Right renal cortex interstitium (tissue), 3 donors: ENCODE results near the gene SRXN1. TPM values are rescaled to one million over a fixed set of nuclear protein-coding genes. Genes with fewer than 3 reads are reported as not detected.
"Not testable (repeated sequence)": the region's sequence is repeated elsewhere in the genome, so short reads cannot be mapped to it uniquely, and the experiment has no call there.

Source experiments
- DNase-seq, 3 donors: peaks; one replicate each; pipeline ENCODE4 v3.0.0-alpha.2; 2013; ENCODE audit warnings: low read depth in 3 of 3, low spot score in 2 of 3
- polyA plus RNA-seq, 3 donors: library from polyadenylated mRNA; unstranded; fragments of 120-200 nt; gene quantifications; one replicate each; pipeline ENCODE4 v1.2.1, GENCODE V29; 2013; ENCODE audit not compliant: insufficient read length in 3 of 3

SRXN1 gene
- 10 to 100 TPM; 13.2 to 14.4 (median 14.0) TPM for polyA plus RNA-seq

DNA sequence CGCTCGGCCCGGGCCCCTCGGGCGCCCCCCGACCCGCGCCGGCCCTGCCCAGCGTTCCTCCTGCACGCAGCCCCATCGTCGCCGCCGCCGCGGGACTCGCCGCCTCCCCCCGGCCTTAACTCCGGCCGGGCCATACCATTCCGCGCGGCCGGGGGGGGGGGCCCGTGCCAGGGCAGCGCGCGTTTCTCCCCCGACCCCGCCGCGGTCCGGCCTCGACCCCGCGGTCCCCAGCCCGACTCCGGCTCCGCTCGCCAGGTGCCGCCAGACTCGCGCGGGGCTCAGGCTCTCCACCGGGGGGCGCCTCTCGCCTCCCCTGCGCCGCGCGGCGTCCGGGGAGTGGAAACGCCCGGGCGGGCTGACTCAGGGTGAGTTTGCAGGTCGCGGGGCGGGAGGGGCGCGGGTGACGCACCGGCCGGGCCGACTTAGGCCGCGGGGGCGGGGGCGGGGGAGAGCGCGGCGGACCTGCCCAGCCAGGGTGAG is at the start of gene SRXN1:
SRXN1 (minus strand) TSS at position 91 of the 480 bp plus-strand sequence; CDS start at position 76, 15 bp downstream.
- DNase-seq: peak in 1 of 3 donors; percentile 54

DNA sequence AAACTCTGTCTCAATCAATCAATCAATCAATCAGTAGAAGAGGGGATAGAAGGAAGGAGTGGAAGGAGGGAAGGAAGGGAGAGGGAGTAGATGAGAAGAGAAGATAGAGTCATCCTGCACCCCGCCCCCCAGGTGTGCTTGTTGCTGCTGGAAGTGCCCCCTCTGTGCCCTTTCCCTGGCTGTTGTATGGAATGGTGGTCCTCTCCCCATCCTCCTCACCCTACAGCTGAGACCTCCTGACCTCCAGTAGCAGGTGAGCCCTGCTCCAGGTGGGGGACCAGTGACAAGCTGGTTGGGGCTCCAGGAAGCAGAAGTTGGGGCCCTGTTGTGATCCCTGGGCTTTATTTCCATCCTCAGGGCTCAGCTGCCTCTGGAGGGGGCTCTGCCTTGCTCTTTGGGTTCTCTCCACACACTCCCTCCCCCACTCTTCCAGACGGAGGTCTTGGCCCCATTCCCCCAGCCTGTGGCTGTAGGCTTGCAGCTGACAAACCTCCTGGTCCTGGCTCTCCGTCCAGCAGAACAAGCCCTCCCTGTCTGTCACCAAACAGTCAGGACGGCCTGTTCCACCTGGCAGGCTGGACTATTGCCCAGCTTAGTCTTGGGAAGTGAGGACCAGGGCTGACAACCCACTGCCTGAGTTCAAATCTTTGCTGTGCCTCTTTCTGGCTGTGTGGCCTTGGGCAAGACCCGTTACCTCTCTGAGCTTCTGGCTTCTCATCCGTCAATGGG is 48.6 kb upstream of the SRXN1 start:
- DNase-seq: no peak

DNA sequence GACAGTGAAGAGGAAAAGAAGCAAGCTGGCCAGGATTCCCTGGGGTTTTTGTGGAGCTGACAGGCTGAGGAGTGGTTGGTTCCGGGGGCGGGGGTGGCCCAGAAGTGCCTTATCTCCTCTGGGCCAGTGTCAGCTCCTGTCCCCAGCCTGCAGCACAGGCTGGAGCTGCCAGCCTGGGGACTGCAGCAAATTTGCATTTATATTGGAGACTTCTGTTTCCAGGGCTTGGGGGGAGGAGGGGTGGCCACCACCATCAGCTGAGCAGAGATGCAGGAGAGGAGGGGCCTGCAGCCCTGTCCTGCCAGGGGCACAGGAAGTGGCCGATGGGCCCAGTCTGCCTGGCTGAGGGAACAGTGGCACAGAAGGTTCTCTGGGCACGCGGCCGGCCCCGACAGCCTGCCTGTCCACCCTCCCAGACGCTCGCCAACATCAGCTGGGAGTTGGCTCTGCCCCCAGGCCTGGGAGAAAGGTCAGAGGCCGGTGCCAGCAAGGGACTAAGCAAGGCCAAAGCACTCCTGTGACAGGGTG is 46.9 kb upstream of the SRXN1 start:
- no peak for DNase-seq

DNA sequence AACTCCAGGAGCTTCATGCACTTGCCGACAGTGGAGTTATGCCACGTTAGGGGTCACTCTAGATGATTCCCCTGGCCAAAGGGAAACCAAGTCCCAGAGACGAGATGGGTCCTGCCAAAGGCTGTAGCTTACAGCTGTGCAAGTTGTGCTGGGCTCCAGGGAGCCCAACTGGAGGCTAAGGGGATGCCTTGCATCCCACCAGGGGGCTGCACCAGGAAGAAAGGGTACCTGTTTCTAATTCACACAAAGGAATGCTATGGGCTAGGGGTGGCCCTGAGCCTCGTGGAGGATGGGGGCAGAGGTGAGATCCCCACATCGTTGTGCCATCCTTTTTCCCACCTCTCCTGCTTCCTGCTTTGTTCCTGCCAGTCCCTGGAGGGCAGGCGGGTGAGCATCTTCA is 46.3 kb upstream of the SRXN1 start:
- DNase-seq: no peak

DNA sequence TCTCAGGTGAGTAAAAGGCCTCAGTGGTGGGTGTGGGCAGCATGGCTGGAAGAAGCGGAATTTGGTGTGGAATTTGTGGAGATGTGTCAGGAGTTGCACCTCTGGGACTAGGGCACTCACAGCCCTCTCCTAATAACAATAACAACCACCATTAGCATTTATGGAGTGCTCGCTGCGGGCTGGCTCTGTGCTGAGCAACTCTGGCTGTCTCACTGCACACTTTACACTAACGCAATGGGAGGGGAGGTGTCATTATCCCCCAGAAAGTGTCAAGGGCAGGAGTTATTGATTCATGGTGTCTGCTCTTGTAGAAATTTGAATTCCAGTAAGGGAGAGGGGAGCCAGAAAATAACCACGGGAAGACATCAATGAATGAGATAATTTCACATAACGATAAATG is 45.3 kb upstream of the SRXN1 start:
- no peak for DNase-seq

DNA sequence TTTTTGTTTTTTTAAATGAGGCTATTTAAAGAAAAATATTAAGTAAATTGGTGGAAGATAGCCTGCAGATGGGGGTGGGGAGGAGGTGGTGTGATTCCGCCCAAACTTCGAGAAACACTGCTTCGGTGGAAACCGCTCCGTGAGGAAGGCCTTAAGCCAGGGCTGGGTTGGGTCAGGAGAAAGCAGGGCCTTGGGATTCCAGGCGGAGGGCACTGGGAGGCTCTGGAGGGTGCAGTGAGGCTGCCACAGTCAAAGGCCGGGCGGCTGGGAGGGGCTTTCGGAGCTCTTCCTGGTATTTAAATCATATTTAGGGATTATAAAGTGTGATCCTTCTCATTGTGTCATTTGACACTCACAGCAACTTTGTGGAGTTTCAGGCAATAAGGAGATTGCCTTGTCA is 44.8 kb upstream of the SRXN1 start:
- no peak for DNase-seq

DNA sequence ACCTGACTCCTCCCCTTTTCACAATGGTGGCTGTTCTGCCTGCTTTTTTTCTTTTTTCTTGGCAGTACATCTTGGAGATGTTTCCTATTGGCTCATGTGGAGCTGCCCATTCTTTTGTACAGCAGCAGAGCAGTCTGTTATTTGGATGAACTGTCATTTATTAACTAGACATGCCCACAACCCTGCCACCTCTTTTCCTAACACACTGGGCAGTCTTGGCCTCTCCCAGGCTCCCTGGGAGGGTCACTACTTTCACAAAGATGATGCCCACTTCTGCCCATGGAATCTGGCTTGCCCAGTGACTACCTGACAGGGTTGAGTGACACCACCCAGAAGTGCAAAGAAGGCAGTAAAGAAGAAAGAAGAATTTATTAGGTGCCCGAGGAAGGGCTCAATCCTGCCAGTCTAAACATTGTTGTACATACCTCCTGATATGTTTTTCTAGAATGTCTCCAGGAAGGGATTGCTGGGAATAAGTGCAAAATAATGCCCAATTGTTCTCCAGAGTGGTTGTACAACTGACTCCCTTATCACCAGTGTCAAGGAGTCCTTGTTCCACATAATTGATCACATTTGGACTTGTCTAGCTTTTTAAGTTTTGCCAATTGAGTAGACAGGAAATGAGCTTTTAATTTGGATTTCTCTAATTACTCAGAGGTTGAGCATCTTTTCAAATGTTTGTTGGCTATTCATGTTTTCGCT is 42.3 kb upstream of the SRXN1 start:
- DNase-seq: no peak

DNA sequence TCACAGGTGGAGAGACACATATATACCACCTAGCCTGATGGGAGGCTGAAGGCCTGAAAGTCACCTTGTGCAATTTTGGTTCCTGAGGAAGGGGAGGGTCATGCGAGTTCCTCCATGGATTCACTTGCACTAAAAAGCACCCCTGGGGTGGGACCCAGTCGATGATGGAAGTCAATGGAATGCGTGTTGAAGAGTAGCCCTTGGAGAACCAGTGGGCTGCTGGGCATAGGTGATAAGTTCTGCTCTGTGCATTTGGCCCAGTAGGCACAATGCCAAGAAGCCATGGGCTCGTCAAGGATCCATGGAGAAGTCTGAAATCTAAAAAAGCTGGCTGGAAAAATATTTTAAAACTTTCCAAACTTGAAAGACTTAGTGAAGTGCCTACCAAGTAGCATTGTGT is 41.5 kb upstream of the SRXN1 start:
- no peak for DNase-seq

DNA sequence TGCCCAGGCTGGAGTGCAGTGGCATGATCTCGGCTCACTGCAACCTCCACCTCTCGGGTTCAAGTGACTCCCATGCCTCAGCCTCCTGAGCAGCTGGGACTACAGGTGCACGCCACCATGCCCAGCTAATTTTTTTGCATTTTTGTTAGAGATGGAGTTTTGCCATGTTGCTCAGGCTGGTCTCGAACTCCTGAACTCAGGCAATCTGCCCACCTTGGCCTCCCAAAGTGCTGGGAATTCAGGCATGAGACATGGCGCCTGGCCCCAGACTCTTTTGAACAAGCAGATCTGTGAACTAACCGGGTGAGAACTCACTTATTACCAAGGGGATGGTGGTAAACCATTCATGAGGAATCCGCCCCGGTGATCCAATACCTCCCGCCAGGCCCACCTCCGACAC is 40.8 kb upstream of the SRXN1 start:
- not testable (repeated sequence) for DNase-seq

DNA sequence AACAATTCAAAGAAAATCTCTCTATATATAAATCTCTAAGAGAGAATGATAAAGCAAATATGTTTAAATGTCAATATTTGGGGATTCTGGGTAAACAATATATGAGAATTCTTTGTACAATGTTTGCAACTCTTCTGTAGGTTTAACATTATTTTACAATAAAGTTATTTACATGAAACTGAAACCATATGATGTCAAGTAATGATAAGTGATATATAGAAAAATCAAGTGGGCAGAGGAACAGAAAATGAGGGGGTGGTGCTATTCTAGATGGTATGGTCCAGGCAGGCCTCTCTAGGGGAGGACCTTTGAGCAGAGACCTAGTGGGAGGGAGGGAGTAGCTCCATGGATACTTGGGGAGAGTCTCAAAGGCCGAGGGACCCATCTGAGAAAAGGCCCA is 39.0 kb upstream of the SRXN1 start:
- DNase-seq: no peak

DNA sequence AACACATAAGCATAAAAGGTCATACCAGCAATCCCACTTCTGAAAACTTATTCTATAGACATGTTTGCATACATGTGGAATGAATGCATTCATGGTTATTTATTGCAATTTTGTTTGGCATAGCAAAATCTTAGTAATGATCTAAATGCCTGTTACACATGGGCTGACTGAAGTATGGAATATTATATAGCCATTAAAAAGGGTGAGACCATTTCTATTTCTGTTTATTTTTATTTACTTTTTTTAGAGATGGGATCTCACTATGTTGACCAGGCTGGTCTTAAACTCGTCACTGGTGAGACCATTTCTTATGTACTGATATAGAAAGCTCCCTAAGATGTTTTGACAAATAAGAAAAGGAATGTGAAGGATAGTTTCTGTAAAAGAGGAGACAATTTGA is 36.9 kb upstream of the SRXN1 start:
- DNase-seq: no peak

DNA sequence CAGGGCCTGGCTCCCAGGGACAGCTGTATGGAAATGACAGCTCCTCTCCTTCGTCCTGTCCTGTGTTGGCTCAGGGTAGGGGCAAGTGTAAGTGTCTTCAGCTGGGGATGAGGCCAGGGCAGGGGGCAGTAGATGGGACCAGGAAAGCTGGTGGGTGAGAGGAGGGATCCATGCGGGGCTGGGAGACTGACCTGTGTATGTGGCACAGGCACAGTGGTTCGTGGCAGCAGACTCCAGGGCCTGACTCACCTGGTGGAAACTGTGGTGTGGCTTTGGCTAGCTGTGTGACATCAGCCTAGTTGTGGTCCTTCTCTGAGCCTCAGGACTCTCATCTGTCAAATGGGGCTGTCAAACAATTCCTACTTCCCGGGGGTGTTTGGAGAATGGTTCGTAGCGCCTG is 36.3 kb upstream of the SRXN1 start:
- no peak for DNase-seq

DNA sequence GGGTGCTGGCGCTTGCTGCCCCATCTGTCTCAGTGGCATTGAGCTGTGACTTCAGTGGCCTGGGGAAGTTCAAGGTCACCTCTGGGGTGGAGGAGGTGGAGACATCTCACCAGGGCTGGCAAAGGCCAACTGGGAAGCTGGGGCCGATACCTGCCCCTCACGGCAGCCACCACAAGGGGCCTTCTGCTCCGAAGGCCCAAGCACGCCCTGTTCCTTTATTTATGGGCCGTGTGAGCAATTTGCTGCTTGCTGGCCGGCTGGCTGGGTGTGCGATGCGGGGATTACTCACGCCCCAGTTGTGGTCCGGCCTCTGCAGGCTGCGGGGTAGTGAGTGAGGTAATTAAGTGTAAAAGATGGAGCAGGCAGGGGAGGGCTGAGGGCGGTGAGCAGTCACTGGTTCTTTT is 35.8 kb upstream of the SRXN1 start:
- no peak for DNase-seq

DNA sequence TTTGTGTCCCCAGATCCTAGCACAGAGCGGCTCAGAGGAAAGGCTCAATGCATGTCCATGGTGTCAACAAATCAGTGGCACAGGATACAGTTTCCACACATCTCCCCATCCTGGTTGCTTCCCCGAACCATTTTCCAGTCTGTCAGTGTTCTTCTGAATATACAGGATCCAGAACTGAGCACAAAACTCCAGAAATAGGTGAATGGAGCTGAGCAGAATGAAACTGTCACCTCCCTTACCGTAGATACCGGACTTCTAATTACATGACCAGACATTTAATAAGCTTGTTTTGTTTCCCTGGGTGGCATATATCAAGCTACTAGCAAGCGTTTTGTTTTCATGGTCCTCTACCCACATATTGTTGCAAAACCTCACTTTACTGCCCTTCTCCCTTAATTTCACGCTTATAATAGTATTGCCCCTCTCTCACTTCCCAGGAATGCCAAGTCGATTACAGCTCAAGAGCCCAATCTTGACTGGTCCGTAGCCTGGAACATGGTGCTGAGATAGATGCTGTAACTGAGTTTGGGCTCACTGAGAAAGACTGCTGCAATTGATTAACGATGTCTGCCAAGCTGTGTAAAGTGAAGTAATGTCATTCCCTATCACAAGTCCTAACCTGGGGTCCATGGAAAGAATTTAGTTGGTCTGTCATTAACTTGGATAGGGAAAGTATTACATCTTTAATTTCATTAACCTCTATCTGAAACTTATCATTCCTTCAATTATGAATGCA is 34.6 kb upstream of the SRXN1 start:
- no peak for DNase-seq

DNA sequence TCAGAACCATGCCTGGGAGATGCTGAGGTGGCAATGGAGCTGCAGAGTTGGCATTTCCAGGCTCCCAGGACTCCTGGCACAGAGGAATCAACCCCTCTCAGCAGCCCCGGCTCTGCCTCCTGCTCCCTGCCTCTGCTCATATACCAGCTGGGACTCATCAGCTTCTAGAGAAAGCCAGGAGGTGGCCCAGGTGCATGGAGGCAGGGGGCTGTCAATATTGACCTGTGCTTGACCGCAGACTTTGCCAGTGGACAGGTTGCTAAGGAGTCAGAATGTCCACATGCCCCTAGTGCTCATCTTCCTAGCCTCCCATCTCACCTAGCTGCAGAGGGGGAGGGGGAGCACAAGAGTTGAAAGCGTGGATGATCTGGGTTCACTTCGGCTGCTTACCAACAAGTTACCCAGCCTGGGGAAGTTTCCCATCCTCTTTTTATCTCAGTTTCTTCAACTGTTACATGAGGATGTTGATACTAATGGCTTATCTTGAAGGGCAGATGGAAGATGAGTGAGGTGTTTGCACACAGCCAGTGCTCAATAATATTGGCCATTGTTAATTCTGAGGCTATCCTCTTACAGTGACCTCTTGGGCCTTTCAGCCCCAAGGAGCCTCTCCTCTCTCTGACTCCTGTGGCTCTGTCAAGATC is 31.8 kb upstream of the SRXN1 start:
- no peak for DNase-seq

DNA sequence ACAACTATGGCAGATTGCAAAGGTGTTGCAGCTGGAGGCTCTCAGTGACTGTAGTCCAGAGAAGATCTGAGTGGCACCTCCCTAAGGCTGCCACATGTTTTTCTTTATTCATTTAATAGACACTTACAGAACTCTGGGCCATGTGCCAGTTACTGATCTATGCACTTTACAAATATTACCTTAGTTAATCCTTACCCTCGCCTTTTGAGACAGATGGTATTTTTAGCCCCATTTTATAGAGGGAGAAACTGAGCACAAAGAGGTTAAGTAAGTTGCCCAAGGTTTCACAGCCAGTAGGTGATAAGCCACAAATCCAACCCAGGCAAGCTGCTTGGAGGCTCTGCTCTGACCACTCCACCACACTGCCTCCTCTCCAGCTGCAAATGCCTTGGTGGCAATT is 29.1 kb upstream of the SRXN1 start:
- DNase-seq: no peak

DNA sequence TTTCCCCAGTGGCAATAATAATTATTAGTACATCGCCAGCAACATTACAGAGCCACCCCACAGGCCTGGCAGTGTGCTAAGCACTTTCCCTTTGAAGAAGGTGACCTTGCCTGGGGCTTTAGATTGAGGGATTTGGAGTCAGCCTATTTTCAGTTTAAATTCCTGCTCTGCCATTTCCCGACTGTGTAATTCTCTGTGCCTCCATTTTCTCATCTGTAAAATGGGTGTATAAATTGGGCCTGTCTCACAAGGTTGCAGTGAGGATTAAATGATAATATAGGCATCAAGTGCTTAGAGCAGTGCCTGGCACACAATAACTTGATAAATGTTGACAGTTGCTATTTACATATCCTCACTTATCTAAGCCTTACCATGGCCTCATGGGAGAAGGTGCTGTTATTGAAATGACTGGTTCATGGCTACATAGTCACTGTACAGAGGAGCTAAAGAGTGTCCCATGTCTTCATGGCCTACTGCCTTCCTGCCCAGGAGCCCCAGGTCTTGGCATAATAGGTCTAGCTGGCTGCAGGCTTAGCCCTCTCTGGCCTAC is 27.7 kb upstream of the SRXN1 start:
- DNase-seq: no peak

DNA sequence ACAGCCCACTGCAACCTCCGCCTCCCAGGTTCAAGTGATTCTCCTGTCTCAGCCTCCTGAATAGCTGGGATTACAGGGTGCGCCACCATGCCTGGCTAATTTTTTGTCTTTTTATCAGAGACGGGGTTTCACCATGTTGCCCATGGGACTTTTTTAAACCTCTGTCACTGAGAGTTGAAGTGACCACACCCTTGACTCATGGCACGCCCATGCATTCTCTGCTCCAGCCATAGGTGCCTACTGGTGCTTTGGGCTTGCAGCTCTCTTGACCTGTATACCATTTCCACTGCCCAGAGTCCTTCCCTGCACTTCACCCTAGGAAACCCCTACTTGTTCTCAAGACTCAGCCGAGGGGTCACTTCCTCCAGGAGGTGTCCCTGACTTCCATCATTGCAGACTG is 25.0 kb upstream of the SRXN1 start:
- DNase-seq: no peak

DNA sequence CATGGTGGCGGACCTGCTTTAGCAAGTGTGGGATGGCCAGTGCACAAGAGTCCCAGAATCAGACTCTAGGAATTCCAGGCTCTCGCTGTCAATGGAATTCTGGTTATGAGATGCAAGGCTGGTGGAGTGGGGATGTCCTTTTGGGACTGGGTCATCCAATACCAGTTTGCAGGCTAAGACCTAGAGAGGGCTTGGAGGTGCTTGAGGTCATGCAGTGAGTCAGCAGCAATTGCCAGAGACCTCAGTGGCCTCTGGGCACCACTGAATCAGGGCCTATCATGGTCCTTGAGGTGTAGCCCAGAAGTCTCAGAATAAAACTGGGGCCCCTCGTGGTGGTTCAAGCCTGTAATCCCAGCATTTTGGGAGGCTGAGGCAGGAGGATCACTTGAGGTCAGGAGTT is 24.0 kb upstream of the SRXN1 start:
- no peak for DNase-seq

DNA sequence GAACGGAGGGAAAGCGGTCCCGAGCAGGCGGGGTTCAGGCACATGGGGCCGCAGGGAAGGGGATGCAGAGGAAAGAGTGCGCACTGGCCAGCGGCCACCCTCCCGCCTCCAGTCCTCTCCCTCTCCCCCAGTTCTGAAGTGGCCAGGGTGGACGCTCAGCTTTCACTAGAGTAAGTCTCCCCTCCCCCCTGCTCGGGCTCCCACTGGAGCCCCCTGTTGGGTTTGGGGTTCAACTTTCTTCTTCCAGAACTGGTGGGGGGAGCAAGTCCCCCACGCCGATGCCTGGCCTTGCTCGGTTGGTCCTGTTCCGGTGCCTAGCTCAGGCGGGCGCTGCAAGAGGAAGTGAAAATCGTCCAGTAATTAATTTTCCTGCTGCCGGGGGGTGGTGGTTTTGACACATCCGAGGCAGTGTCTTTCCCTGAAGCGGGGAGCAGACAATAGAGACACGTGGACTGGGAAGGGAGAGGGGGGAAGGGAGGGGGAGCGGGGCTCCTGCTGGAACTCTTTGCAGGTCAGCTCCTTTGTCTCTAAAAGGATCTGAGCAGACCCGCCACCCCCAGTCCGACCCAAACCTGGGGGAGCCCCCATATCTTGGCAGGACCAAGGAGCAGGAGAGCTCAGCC is 23.4 kb upstream of the SRXN1 start:
- no peak for DNase-seq
